ENCODE results near the gene ABTB2.
"Not testable (repeated sequence)": the region's sequence is repeated elsewhere in the genome, so short reads cannot be mapped to it uniquely, and the experiment has no call there.

The ABTB2 gene

GRCh38 chr11:34185926-34186841 is 171.6 kb downstream of the ABTB2 start:
- no peak for DNase-seq (ENCODE audit: low spot score)

GRCh38 chr11:34184505-34185015 is 173.2 kb downstream of the ABTB2 start:
- DNase-seq (ENCODE audit: low spot score), result no peak

- no peak for DNase-seq (ENCODE audit: low spot score)
Observed at GRCh38 chr11:34183848-34184391, 173.9 kb downstream of the ABTB2 start.

GRCh38 chr11:34182921-34183685 is 174.7 kb downstream of the ABTB2 start:
- no peak for DNase-seq (ENCODE audit: low spot score)

- DNase-seq (ENCODE audit: low spot score), result no peak
Observed at GRCh38 chr11:34182425-34182824, 175.4 kb downstream of the ABTB2 start.

GRCh38 chr11:34181856-34182405 is 175.9 kb downstream of the ABTB2 start:
- no peak for DNase-seq (ENCODE audit: low spot score)

GRCh38 chr11:34181251-34181650 is 176.6 kb downstream of the ABTB2 start:
- DNase-seq (ENCODE audit: low spot score), result no peak

GRCh38 chr11:34180814-34181165 is 177.0 kb downstream of the ABTB2 start:
- DNase-seq (ENCODE audit: low spot score), result not testable (repeated sequence)

- DNase-seq (ENCODE audit: low spot score), result no peak
Observed at GRCh38 chr11:34180040-34180813, 177.6 kb downstream of the ABTB2 start.

- DNase-seq (ENCODE audit: low spot score), result no peak
Observed at GRCh38 chr11:34179026-34179675, 178.7 kb downstream of the ABTB2 start.

- no peak for DNase-seq (ENCODE audit: low spot score)
Observed at GRCh38 chr11:34178209-34178821, 179.5 kb downstream of the ABTB2 start.

GRCh38 chr11:34176751-34177209 is 181.0 kb downstream of the ABTB2 start:
- DNase-seq (ENCODE audit: low spot score), result no peak

- DNase-seq (ENCODE audit: low spot score), result no peak
Observed at GRCh38 chr11:34175284-34176019, 182.4 kb downstream of the ABTB2 start.

GRCh38 chr11:34174412-34175041 is 183.3 kb downstream of the ABTB2 start:
- peak; percentile 64 for DNase-seq (ENCODE audit: low spot score)

- DNase-seq (ENCODE audit: low spot score), result no peak
Observed at GRCh38 chr11:34173050-34173449, 184.8 kb downstream of the ABTB2 start.

GRCh38 chr11:34169686-34170085 is 188.1 kb downstream of the ABTB2 start:
- no peak for DNase-seq (ENCODE audit: low spot score)

- DNase-seq (ENCODE audit: low spot score), result no peak
Observed at GRCh38 chr11:34168642-34169420, 189.0 kb downstream of the ABTB2 start.

- no peak for DNase-seq (ENCODE audit: low spot score)
Observed at GRCh38 chr11:34167961-34168360, 189.8 kb downstream of the ABTB2 start.

Data from SW480 (cell line).